Measurements from ENCODE around the gene WDR38.
A peak's percentile ranks its signal among the peaks of the same experiment; 100 is the strongest.

The WDR38 gene

GRCh38 chr9:124858330-124859046 is 5.2 kb downstream of the WDR38 start:
- H3K4me3 ChIP-seq (ENCODE audit: low read depth, low read length) = no peak overlapping the region
- no peak for DNase-seq (ENCODE audit: low read depth, low spot score)
- in situ Hi-C loops (cut with HindIII; ENCODE audit: low sequenced_read_pairs) = no loop called here
- TF ChIP-seq CTCF (IDR thresholded peaks at IDR 0.05; ENCODE audit: low read depth, low read length) = no peak

GRCh38 chr9:124859803-124860581 is 6.7 kb downstream of the WDR38 start:
- in situ Hi-C loops (cut with HindIII; ENCODE audit: low sequenced_read_pairs) = no loop called here
- TF ChIP-seq CTCF (IDR thresholded peaks at IDR 0.05; ENCODE audit: low read depth, low read length) = no peak
- DNase-seq (ENCODE audit: low read depth, low spot score) = no peak
- peak overlapping the region; percentile 70 for H3K4me3 ChIP-seq (ENCODE audit: low read depth, low read length)

- no peak for DNase-seq (ENCODE audit: low read depth, low spot score)
- no peak for TF ChIP-seq CTCF (IDR thresholded peaks at IDR 0.05; ENCODE audit: low read depth, low read length)
- peak overlapping the region; percentile 70 for H3K4me3 ChIP-seq (ENCODE audit: low read depth, low read length)
- in situ Hi-C loops (cut with HindIII; ENCODE audit: low sequenced_read_pairs) = no loop called here
These were observed 7.5 kb downstream of the WDR38 start for GRCh38 chr9:124860582-124861341.

GRCh38 chr9:124861342-124862229 is 8.3 kb downstream of the WDR38 start, which contains the start of the genes ARPC5L and RPL35:
Gene ARPC5L (plus strand): TSS chr9:124862130. CDS start chr9:124869291, 7,161 bp downstream.
Gene RPL35 (minus strand): TSS chr9:124861957. CDS start chr9:124861912, 45 bp downstream.
- H3K4me3 ChIP-seq (ENCODE audit: low read depth, low read length) = peak within 1 kb of the TSS; percentile 70
- in situ Hi-C loops (cut with HindIII; ENCODE audit: low sequenced_read_pairs) = no loop called here
- peak; percentile 15 for TF ChIP-seq CTCF (IDR thresholded peaks at IDR 0.05; ENCODE audit: low read depth, low read length)
- peak; percentile 95 for DNase-seq (ENCODE audit: low read depth, low spot score)

GRCh38 chr9:124863371-124863871 is 10.2 kb downstream of the WDR38 start:
- TF ChIP-seq CTCF (IDR thresholded peaks at IDR 0.05; ENCODE audit: low read depth, low read length) = no peak
- in situ Hi-C loops (cut with HindIII; ENCODE audit: low sequenced_read_pairs) = no loop called here
- DNase-seq (ENCODE audit: low read depth, low spot score) = no peak
- H3K4me3 ChIP-seq (ENCODE audit: low read depth, low read length) = no peak overlapping the region

All from astrocyte of the spinal cord (primary cell).